ENCODE measurements around the gene HLA-DRB5.
"Not testable (repeated sequence)": the region's sequence is repeated elsewhere in the genome, so short reads cannot be mapped to it uniquely, and the experiment has no call there.

HLA-DRB5 gene

DNA sequence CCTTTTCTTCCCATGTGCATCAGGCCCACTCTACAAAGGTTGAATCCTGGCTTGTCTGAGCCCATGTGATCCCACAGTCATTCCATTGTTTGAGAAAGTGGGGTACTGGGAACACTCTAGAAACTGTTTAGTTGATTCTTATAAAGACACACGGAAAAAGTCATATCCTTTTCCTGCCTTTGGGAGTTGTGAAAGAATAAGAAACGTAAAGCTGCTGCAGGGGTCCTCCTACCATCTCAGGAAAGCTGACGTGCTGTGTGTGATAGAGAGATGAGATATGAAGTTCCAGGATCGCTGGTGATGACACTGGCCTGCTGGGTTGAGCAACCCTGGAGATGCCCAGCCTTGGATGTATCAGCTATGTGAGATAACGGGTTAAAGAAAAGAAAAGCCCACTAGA lies 21.3 kb upstream of the HLA-DRB5 start:
- no peak overlapping the region for H3K27ac ChIP-seq
- no peak overlapping the region for H3K4me3 ChIP-seq
- no peak for DNase-seq (ENCODE audit: low spot score)
- TF ChIP-seq, protein P1, sequence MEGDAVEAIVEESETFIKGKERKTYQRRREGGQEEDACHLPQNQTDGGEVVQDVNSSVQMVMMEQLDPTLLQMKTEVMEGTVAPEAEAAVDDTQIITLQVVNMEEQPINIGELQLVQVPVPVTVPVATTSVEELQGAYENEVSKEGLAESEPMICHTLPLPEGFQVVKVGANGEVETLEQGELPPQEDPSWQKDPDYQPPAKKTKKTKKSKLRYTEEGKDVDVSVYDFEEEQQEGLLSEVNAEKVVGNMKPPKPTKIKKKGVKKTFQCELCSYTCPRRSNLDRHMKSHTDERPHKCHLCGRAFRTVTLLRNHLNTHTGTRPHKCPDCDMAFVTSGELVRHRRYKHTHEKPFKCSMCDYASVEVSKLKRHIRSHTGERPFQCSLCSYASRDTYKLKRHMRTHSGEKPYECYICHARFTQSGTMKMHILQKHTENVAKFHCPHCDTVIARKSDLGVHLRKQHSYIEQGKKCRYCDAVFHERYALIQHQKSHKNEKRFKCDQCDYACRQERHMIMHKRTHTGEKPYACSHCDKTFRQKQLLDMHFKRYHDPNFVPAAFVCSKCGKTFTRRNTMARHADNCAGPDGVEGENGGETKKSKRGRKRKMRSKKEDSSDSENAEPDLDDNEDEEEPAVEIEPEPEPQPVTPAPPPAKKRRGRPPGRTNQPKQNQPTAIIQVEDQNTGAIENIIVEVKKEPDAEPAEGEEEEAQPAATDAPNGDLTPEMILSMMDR (IDR thresholded peaks at IDR 0.05) = no peak

DNA sequence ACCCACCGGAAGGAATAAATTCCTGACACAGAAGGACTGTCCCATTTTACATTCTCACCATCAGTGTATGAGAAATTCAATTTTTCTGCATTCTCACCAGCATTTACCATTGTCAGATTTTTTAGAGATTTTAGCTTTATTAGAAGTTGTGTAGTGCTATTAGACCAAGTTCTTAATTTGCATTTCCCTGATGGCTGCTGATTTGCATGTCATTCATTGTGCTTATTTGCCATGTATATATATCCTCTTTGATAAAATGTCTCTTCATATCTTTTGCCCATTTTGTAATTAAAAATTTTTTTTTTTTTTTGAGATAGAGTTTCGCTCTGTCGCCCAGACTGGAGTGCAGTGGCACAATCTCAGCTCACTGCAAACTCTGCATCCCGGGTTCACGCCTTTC lies 9.8 kb upstream of the HLA-DRB5 start:
- Histone ChIP-seq H3K27ac (no peak overlapping the region), H3K4me3 (no peak overlapping the region)
- TF ChIP-seq, protein P1 (IDR thresholded peaks at IDR 0.05) = no peak
- no peak for DNase-seq (ENCODE audit: low spot score)

DNA sequence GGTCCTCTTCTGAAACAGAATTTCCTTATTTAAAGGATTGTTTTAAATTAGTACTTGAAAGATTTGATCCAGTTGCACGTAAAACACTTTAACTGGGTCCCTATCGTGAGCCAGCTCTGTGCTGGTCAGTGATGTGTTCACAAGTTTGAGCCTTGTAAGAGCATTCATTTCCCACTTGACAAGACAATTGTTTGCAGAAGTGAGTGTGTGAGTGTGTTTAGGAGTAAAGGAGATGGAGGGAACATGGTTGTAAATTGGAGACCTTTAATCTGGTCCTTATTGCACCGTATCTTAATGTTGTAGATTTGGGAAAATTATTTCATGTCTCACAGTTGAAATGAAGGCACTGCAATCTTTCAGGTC lies 325 bp upstream of the HLA-DRB5 start:
- not testable (repeated sequence) for H3K4me3 ChIP-seq; DNase-seq (ENCODE audit: low spot score); H3K27ac ChIP-seq

DNA sequence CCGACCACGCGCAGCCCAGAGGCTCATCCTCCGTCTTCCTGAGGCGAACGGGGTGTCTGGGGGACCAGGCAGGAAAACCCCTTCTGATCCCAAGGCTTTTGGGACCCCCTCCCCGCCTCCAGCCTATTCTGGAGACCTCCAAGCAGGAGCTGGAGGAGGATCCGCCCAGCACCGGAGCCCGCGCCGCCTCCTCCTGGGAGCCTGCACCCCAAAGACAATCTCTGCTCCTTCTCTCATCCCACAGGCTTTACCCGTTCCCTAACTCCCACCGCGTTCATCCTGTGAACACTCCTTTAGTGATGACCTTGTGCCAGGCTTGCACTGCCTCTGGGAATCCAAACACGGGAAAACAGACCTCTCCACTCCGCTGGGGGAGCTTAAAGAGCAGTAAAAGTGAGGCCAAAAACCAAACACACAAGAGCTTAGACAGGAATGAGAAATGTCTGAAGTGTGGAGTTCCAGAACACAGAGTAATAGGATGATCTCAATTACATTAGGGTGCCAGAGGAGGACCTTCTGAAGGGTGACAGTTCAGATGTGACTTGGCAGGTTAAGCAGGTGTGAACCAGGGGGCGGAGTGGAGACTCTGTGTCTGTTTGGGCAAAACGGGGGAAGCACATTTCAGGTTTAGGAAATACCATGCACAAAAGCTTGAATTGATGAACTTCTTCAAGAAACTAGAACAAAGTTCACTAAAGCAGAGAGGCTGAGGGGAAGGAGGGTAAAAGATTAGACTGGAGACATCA lies 7.6 kb downstream of the HLA-DRB5 start:
- no peak overlapping the region for H3K4me3 ChIP-seq

DNA sequence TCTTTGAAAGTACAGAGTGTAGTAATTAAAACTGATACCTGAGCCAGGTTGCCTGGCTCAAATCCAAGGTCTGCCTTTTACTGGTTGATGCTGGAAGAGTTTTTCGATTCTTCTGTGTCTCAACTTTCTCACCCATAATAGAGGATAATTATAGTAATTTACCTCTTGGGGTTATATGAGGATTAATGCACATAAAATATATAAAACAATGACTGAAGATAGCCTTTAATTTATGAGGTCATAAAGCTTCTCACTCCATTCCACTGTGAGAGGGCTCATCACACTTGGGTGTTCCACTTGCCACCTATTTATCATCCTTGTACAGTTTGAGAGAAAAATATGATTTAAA lies 10.2 kb downstream of the HLA-DRB5 start:
- no peak for DNase-seq (ENCODE audit: low spot score)
- TF ChIP-seq, protein P1 (IDR thresholded peaks at IDR 0.05) = no peak
- no peak overlapping the region for H3K27ac ChIP-seq
- no peak overlapping the region for H3K4me3 ChIP-seq

More for the DNA sequence above, 7.6 kb downstream of the HLA-DRB5 start:
- TF ChIP-seq, protein P1 (IDR thresholded peaks at IDR 0.05) = no peak
- H3K27ac ChIP-seq = no peak overlapping the region
- no peak for DNase-seq (ENCODE audit: low spot score)

DNA sequence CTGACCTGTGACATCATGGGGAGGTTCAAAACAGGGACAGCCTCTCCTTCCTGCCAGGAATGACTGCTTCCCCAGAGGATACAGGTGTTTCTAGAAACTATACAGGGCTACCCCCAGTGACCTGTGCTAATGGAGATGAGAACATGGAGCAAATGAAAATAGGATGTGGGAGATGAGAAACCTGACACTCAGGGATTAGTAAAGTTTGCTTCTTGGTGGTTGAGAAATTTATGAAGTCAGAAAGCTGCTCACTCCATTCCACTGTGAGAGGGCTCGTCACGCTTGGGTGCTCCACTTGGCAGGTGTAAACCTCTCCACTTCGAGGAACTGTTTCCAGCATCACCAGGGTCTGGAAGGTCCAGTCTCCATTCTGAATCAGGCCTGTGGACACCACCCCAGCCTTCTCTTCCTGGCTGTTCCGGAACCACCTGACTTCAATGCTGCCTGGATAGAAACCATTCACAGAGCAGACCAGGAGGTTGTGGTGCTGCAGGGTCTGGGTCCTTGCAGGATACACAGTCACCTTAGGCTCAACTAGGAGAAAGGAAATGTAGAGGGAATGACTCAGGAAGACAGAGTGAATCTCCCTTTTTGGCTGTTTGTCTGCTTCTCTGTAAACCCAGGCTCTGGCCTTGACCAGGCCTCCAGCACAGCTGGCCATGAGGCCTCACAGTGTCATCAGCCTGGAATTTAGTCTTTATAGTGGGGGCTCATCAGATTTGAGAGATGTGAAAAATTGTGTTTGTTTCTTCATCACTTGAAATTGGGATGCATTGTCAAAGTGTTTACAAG lies 10.8 kb downstream of the HLA-DRB5 start:
- H3K4me3 ChIP-seq = no peak overlapping the region
- TF ChIP-seq, protein P1 (IDR thresholded peaks at IDR 0.05) = no peak
- no peak for DNase-seq (ENCODE audit: low spot score)
- H3K27ac ChIP-seq = no peak overlapping the region

DNA sequence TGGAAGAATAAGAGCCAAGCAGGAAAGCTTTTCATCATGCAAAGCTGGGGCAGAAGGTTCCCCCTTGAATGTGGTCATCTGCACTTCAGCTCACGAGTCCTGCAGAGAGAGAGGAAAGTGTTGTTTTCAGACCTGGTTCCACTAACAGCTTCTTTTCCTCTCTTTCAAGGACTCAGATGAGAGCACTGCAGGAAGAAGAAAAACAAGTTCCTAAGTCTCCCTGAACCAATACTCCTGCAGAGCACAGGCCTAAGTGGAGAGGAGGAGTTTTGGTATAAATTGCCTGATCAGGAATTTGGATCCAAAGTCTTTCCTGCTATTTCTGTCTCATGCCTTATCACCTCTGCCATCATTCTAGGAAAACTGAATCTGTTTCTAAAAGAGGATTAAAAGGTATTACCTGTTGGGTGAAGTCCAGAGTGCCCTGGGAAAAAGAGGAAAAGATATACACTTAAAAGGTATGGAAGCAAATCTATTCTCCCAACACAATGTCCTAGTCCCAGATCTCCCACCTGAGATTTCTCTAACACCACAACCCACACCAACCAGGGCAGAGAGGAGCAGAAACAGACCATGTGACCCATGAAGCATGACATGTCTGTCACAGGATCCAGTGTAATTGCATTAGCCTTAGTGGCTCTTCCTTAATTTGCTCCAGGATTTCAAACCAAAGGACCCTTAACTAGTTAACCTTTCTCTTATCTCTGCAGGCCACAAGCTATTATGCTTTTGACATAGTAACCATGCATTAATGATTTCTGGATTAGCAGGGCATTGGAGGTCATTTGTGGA lies 12.2 kb downstream of the HLA-DRB5 start:
- Histone ChIP-seq H3K4me3 (no peak overlapping the region), H3K27ac (no peak overlapping the region)
- TF ChIP-seq, protein P1 (IDR thresholded peaks at IDR 0.05) = no peak
- DNase-seq (ENCODE audit: low spot score) = no peak

Measured in coronary artery (tissue), 2 donors.